DLD1 (cell line): ENCODE data around the gene MGAM2.
"Not testable (repeated sequence)": the region's sequence is repeated elsewhere in the genome, so short reads cannot be mapped to it uniquely, and the experiment has no call there.

Source experiments
- in situ Hi-C: cut with HindIII; loops from 2 replicates; pipeline ENCODE4 v1.10.0; 2017; ENCODE audit warnings: low sequenced_read_pairs

MGAM2 gene

DNA sequence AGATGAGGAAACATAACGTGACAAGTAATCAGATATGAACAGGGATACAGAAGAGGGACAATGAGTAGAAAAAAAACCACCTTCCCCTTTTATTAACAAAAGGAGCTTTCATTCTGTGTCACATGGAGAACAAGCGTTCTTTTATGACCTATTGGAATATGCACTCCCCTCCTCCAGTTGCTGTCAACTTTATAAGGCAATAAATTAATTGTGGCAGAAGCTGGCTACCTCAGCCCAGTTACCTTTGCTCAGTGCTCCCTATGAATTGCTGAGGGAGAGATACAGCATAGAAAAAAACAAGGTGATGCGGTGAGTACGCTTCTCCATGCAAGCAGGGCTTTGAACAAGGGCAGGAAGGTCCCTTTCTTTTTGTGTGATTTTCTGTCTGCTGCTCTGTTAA is at the start of gene MGAM2:
Gene MGAM2 (plus strand): TSS at position 220 of the 400 bp plus-strand sequence. CDS start 5,156 bp downstream, outside the sequence.
- in situ Hi-C loops = no loop called here

GRCh38 chr7:142063551-142064442 is 47.7 kb upstream of the MGAM2 start:
- in situ Hi-C loops = no loop called here

GRCh38 chr7:142066536-142066935 is 45.0 kb upstream of the MGAM2 start:
- in situ Hi-C loops = no loop called here

- in situ Hi-C loops = no loop called here
Measured at GRCh38 chr7:142077762-142078161, 33.8 kb upstream of the MGAM2 start.

DNA sequence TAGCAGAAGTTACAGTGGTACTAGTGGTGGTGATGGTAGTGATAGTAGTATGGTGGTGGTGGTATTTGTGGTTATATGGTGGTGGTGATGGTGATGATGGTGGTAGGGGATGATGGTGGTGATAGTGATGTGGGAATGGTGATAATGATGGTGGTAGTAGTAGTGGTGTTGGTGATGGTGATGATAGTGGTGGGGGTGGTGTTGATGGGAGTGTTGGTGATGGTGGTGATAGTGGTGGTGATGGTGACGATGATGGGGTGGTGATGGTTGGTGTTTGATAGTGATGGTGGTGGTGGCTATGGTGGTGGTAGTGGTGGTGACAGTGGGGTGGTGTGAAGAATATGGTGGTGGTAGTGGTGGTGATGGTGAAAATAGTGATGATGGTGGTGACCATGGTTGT is 27.9 kb upstream of the MGAM2 start:
- in situ Hi-C loops = no loop called here

DNA sequence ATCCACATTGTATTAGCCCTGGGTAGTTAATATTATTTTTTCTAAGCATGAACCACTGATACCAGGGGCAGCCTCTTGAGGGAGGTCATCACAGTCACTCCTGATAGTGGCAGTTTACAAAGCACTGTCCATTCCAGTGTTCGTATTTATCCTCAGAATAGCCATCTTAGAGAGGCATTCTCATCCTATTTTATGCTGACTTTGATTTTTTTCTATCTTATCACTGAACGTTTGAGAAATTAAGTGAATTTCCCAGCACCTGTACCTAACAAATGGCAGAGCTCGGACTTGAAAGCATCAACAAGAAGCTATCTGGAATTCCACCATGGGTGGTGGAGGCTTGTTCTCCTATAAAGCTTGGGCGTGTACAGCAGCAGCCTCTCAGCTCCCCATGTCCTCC is 26.1 kb upstream of the MGAM2 start:
- in situ Hi-C loops = no loop called here

- in situ Hi-C loops = no loop called here
Measured at GRCh38 chr7:142088022-142088714, 23.4 kb upstream of the MGAM2 start.

DNA sequence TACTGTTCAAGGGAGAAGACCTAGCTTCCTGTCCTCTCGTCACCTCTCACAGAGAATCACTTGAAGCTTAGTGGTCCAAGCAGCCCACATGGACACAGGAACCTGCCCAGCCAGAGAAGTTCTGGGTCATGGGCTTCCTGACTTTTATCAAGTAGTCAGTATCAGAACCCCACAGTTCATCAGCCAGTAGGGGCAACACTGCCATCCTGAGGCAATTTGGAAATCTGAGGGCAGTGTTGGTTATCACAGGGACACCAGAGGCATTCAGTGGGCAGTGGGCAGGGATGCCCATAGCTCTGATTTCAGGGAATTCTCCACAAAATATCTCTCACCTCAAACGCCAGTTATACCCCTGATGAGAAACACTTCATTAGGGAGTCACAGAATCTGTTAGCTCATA is 22.5 kb upstream of the MGAM2 start:
- in situ Hi-C loops = no loop called here

DNA sequence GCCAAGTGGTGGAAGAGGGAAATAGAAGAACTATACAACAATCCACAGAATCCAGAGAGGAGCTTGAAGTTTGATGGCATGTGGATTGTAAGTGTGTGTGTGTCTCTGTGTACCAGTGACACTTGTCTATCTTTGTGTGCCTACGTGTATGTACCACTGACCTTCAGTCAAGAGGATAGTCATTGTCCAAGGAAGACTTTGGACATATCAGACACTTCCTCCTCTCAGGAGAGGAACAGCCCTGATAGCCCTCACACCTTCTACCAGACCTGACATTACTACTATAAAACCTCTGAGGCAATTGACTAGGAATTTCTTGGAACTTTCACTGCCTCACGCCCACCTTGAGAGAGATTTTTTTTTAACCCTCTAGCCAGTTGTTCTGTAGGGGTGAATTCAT is 19.6 kb upstream of the MGAM2 start:
- in situ Hi-C loops = no loop called here

GRCh38 chr7:142094861-142095260 is 16.7 kb upstream of the MGAM2 start:
- in situ Hi-C loops = no loop called here

DNA sequence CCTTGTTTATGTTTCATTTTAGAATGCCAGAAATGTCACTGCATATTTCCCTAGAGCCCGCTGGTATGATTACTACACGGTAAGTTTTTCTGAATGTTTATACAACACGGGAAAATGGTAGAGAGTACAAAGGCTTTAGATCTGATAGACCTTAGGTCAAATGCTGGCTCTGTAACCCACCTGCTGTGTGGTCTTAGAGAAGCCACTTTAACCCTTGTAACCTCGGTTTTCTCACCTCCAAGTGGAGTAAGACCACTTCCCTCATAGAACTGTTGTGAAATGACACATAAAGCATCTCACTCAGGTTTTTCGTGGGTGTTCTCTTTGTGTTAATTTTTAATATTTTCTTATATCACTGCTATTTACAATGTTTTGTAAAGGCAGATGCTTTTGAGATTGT is 13.9 kb upstream of the MGAM2 start:
- in situ Hi-C loops = no loop called here

- in situ Hi-C loops = no loop called here
Measured at GRCh38 chr7:142098004-142098403, 13.5 kb upstream of the MGAM2 start.

GRCh38 chr7:142099347-142099746 is 12.2 kb upstream of the MGAM2 start:
- in situ Hi-C loops = not testable (repeated sequence)

GRCh38 chr7:142100634-142101033 is 10.9 kb upstream of the MGAM2 start:
- in situ Hi-C loops = no loop called here

GRCh38 chr7:142101794-142102193 is 9.7 kb upstream of the MGAM2 start:
- in situ Hi-C loops = not testable (repeated sequence)

GRCh38 chr7:142104550-142105527 is 6.7 kb upstream of the MGAM2 start:
- in situ Hi-C loops = no loop called here

DNA sequence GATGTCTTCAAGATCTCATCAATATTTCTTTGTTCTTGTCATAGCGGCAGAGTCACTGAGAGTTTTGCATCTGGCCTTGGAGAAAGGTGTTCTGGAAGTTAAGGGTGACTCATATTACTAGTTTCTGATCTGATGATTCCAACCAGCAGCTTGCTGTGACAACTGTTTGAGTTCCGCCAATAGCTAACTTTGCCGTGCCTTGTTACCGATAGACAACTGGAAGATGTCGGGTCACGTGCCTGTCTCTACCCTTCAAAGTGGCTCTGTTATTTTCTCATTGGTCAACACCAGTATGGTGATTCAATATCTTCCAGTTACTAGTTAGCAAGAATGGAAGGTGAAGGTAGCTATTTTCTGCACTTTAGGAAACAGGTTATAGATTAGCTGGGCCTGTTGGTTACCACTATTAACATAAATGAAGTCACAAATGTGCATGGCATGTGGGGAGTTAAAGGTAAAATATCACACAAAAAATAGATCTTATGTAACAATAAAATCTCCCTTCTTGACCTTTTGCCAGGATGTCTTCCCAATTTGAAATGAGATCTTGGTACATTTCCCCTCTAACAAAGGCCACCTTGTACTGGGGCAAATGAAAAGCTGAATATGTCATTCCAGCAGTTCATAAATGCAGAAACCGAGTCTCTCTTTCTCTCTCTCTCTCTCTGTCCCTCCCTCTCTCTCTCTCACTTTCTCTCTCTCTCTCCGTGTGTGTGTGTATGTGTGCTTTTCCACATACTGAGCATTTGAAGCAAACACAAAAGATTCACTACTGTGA is 2.6 kb upstream of the MGAM2 start:
- in situ Hi-C loops = no loop called here

DNA sequence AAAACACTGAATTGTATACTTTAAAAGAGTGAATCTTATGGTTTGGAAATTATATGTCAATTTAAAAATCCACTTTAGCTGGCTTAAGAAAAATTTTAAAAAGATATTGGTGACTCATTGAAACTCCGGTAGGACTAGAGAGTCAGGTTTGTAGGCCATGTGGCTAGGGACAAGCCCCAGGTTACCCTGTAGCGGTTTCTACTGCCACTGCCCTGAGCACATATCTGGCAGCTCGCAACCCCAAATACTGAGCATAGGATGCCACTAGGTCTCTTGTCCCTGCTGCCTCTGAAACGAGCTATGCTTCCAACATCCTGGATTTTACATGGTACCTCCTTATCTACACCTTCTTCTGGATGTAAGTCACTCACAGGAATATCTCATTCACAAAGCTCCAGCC is 1.4 kb upstream of the MGAM2 start:
- in situ Hi-C loops = no loop called here

- in situ Hi-C loops = no loop called here
Measured at GRCh38 chr7:142110638-142111037, 880 bp upstream of the MGAM2 start.

DNA sequence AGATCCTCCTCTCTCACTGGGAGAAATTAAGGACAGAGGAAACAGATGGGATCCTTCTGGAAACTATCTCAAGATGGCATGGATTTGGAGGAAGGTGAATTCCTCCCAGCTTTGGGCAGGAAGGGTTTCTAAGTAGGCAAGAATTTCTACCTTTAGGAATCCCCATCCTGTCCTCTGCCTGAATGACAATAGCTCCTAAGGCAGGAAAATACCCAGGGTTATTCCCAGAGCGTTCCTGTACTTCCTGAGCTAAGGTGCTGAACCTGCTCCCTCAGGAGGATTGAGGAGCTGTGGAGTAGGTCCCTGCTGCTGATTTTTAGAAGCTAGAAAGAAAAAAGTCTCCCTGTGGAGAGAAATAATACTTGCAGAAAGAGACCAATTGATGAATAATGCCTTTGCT is 568 bp downstream of the MGAM2 start:
- in situ Hi-C loops = no loop called here
